GM18499 (cell line): ENCODE results near the gene SCG5.

Experiments
- ATAC-seq: cut with Tn5 transposase; IDR thresholded peaks from one replicate; pipeline ENCODE4 v1.9.1; 2021; ENCODE audit warnings: moderate number of reproducible peaks; ENCODE audit not compliant: insufficient read depth, unreplicated experiment

Gene SCG5

DNA sequence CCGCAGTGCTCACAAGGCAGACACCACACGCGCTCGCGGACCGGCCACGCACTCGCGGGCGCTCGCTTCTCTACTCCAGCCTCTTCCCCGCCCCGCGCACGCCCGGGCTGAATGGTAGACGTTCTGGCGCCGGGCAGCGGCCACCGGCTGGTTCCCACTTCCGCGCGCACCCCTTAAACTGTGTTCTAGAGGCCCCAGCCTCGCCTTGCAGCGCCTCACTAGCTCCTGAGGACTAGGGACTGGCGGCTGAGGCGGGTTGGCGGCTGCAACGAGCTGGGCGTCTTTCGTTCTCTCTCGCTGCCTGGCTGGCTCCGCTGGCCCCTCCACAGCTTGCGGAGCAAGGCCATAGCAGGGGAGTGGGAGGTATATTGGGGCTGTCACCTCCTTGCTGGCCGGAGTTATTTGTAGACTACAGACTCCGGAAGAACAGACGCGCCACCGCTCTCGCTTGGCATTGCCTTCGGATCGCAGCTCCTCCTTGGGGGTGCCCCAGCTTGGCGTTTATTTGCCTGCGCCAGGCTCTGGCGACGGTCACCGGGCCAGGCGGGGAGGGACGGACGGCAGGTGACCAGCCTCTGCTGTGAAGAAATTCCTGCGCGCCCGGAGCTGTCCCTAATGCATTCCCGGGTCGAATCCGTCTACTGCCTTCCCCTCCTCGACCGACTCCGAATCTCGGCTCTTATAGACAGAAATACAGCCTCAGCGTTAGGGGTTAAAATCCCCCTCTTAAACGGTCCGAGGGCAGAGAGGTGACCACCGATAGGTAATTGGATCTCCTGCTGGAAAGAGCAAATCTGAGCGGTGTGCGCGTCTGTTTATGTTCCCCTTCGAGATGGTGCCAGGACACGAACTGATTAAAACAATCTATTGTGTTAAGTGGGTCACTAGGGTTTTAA lies 77.6 kb downstream of the SCG5 start:
- no peak for ATAC-seq

DNA sequence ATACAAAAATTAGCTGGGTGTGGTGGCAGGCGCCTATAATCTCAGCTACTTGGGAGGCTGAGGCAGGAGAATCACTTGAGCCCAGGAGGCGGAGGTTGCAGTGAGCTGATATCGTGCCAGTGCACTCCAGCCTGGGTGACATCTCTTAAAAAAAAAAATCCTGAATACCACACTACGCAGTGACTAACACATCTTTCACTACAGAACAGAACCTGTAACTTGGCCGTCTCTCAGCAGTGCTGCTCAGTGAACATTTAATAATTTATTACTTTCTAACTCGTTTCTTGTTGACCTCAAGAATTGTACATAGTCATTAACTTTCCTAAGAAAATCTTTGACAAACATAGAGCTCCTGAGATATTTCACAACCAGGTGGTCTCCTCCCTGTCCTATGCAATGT lies 80.1 kb downstream of the SCG5 start:
- ATAC-seq, result no peak

DNA sequence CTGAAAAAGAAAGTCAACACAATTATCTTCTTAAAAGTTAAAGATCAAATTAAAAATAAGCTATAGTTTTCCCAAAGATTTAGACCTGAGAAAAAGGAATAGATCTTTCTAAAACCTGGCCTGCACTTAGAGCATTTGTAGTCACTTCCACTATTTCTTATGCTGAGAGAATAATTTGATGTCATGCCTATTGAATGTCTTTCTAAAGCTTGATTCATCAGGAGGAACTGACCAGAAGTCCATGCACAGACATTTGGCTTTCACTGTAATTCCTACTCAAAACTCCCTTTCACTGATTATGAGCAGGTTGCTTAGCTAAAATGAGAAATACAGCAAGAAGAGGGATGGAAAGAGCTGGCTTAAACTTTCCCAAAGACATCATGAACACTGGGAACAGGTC lies 80.6 kb downstream of the SCG5 start:
- ATAC-seq, result no peak

DNA sequence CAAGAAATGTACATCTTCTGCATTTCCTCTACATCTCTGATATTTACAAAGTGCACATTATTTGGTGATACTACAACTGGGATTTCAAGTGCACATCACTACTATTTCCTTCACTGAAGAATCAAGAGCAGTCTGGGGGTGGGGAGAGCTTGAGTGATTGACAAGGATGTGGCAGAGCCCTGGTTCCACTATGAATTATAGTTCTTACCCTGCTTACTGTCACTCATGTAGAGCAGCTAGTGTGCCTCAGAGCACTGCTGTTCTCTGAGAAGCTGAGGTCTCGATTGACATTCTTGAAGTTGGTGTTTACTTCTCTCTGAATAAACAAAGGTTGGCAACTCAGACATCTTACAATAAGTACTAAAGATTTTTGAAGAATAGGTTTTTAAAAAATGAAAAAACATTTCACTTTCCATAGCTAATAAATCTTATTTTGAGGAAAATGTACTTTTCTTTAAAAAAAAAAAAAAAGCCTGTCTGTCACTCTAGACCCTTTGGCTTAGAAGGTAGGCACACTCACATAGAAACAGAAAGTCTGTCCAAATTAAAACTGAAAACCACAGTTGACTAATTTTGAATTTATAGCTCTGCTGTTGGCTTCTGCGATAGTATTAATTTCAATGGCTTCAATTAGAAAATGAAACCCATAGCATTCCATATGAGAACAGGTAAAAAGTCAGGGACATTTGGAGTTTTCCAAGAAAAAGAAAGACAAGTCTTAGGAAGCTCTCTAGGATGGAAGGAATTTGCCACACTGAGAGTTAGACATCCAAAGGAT lies 81.8 kb downstream of the SCG5 start:
- peak; percentile 87 for ATAC-seq

DNA sequence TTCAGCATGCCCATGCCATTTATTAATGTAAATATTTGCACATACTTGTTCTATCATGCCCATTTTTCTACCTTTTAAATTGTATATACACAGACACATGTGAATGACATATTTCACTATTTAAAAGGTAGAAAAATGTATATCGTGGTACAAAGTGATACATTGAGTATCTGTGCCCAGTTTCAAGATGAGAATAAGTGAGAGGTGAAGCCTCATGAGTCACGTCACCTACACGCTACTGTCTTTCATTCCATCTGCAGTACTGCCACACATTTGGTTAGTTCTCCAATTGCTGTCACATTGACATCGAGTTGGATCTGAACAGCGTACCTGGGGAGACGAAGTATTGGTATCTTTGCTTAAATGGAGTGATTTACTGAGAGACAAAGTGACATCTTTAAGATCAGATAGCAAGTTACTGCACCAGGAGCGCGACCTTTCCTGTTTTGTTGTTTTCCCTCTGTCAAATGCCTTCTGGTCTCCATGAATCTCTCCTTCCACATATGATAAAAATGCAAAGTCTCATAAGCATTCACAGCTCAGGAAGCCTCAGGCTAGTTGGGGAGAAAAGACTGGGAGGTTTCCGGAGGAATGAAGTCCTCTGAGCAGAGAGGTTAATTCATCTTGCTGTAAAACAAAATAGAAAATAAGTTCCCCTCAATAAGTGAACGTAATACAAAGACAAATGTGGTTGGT lies 88.3 kb downstream of the SCG5 start:
- no peak for ATAC-seq

DNA sequence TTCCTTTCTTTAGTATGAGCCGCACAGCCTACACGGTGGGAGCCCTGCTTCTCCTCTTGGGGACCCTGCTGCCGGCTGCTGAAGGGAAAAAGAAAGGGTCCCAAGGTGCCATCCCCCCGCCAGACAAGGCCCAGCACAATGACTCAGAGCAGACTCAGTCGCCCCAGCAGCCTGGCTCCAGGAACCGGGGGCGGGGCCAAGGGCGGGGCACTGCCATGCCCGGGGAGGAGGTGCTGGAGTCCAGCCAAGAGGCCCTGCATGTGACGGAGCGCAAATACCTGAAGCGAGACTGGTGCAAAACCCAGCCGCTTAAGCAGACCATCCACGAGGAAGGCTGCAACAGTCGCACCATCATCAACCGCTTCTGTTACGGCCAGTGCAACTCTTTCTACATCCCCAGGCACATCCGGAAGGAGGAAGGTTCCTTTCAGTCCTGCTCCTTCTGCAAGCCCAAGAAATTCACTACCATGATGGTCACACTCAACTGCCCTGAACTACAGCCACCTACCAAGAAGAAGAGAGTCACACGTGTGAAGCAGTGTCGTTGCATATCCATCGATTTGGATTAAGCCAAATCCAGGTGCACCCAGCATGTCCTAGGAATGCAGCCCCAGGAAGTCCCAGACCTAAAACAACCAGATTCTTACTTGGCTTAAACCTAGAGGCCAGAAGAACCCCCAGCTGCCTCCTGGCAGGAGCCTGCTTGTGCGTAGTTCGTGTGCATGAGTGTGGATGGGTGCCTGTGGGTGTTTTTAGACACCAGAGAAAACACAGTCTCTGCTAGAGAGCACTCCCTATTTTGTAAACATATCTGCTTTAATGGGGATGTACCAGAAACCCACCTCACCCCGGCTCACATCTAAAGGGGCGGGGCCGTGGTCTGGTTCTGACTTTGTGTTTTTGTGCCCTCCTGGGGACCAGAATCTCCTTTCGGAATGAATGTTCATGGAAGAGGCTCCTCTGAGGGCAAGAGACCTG lies 89.5 kb downstream of the SCG5 start:
- ATAC-seq, result no peak

DNA sequence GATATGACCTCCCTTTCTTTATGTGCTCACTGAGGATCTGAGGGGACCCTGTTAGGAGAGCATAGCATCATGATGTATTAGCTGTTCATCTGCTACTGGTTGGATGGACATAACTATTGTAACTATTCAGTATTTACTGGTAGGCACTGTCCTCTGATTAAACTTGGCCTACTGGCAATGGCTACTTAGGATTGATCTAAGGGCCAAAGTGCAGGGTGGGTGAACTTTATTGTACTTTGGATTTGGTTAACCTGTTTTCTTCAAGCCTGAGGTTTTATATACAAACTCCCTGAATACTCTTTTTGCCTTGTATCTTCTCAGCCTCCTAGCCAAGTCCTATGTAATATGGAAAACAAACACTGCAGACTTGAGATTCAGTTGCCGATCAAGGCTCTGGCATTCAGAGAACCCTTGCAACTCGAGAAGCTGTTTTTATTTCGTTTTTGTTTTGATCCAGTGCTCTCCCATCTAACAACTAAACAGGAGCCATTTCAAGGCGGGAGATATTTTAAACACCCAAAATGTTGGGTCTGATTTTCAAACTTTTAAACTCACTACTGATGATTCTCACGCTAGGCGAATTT lies 91.2 kb downstream of the SCG5 start:
- ATAC-seq, result no peak

DNA sequence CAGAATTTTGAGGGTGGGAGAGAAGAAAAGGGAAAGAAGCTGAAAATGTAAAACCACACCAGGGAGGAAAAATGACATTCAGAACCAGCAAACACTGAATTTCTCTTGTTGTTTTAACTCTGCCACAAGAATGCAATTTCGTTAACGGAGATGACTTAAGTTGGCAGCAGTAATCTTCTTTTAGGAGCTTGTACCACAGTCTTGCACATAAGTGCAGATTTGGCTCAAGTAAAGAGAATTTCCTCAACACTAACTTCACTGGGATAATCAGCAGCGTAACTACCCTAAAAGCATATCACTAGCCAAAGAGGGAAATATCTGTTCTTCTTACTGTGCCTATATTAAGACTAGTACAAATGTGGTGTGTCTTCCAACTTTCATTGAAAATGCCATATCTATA lies 91.8 kb downstream of the SCG5 start:
- ATAC-seq, result no peak

DNA sequence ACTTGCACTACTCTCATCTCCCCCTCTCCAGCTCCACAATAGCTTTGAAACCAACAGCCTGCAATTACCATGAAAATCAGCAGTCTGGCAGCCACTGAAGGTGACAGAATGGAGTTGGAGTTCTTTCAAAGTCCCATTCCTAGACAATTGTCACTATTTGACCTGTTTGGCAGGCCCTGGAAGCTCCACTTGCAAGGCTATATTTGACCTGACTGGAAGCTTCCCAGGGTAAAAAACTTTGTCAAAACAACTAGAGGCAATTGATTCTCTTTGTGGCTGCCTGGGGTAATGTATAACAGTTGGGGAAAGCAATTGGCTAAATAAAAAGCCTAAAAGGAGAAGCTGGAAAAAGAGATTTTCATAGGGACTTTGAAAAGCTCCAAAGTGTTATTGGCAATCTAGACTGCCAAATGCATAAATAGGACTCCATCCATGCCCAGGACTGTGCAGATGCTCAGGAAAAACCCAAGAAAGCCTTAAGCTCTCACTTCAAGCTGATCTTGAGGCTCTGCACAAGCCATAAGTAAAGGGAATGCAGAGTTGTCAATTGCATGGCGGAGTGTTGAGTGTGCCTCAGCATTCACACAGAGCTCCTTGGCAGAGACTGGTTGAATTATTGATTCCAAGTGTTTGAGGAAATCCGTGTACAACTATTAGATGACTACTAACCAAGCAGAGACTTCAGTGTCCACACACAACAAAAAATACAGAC lies 94.6 kb downstream of the SCG5 start:
- no peak for ATAC-seq

DNA sequence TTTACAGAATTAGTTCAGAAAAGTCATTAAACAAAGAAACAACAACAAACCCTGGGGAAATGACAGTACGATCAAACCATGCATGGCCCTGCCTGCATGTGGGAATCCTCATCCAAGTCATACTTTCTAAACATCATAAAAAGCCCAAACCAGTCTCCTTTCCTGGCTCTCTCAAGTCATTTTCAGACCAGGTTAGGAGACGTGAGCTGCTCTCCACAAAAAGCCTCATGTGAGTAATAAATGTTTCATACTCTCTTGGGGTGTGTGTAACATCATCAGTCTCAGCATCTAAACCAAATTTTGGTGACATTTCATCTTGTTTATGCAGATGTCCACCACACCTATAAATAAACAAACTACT lies 95.2 kb downstream of the SCG5 start:
- no peak for ATAC-seq

DNA sequence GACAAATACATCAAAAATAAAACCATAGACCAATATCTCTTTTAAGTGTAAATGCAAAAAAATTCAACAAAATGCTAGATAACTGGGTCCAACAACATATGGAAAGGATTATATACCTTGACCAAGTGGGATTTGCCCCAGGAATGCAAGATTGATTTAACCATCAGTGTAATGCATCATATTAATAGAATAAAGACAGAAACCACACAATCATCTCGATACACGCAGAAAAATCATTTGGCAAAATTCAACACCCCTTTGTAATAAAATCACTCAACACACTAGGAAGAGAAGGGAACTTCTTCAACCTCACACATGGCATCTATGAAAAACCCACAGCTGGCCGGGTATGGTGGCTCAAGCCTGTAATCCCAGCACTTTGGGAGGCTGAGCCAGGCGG lies 95.8 kb downstream of the SCG5 start:
- ATAC-seq, result no peak

DNA sequence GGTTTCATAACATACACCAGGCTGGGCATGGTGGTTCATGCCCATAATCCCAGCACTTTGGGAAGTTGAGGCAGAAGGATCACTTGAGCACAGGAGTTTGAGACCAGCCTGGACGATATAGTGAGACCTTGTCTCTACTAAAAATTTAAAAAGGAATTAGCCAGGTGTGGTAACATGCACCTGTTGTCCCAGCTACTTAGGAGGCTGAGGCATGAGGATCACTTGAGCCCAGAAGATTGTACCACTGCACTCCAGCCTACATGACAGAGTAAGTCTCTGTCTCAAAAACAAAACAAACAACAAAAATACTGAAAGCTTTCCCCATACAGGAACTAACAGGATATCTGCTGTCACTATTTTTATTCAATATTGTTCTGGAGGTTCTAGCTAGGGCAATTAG lies 97.2 kb downstream of the SCG5 start:
- ATAC-seq, result no peak

DNA sequence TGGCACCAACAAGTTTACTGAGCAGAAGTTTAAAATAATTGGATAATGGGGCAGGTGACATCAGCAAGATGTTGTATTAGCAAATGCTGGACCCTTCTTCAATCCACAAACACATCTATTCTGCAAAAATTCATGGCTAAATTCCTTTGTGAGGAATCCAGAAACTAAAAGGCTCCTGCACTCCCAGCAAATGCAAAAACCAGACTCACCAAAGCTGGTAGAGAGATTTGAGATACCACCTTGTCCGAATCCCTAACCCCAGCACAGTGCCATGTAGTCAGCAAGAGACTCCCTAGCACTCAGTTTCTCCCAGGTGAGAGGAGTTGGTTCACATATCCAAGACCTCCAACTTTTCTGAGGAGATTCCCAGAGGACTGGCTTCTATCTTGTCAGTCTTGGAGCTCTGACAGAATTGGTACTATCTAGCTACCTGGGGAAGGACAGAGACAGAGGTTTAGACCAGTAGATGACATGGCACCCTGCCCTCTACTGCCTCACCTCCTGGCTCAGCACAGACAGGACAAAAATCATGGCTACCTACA lies 98.1 kb downstream of the SCG5 start:
- ATAC-seq, result no peak

DNA sequence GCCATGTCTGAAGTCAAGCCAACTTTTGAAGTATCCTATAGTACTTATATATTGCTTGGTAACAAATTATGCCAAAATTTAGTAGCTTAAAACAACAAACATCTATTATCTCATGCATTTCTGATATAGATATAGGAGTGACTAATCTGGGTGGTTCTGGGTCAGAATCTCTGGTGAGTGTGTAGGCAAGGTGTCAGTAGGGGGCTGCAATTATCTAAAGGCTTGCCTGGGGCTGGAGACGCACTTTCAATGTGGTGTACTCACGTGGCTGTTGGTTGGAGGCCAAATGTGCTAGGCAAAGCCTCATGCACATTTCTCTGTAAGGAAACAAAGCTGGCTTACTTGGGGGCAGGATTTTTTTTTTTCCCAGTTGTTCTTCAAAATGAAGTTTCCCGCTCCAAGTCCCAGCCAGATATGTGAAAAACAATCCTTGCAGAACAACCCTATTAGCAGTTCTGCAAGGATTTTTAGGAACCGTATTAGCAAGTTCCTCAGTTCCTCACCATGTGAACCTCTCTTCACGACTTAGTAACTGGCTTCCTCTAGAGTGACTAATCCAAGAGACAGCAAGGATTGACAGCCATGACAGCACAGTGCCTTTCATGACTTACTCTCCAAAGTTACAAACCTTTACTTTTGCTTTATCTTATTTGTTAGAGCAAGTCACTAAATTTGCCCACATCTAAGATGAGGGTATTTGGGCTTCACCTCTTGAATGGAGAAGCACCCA lies 102.1 kb downstream of the SCG5 start:
- ATAC-seq, result no peak

DNA sequence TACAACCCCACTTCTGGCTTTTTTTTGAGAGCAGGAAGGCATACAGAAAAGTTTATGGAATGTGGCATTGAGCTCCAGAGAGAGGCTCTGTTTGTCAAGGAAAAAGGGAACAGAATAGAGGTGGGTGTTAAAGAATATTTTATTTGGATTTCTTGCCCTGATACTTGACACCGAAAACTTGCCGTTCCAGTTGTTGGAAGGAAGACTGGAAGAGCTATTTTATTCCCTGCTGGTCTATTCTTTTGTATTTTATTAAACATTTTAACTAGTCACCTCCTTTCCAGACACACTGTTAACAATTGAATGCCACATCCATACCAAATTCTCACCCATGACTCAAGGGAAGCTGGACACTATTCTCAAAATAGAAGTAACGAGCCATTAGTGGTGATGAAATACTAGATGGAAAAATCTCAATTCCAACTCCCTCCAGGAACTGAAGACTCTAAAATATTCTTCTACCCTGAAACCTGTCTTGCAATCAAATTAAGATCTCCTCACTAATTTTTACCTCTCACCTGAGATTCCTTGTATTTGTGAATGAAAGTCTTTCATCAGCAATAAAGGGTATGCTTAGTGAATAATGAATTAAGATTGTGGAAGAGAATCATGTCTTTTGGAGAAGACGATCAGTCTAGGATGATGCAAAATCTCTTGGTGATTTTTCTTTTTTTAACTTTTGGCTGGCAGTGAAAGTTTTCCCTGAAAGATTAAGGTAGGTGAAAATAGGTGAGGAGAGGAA lies 104.8 kb downstream of the SCG5 start:
- no peak for ATAC-seq
